Activated CD4-positive, alpha-beta memory T cell treated with anti-CD3 and anti-CD28 coated beads for 36 hours (primary cell): ENCODE results near the gene SIK3. TPM values are rescaled to one million over a fixed set of nuclear protein-coding genes. Genes with fewer than 3 reads are reported as not detected.

ENCODE experiments used
- CTCF ChIA-PET: fragments of 350-600 bp; sonication (Branson Sonifier 250); formaldehyde crosslinking; loops from one replicate; lab custom pipeline; 2021; ENCODE audit warnings: antibody characterized with exemption, inconsistent platforms; lab: Charles Lee
- POLR2A ChIA-PET: fragments of 350-600 bp; sonication (Branson Sonifier 250); formaldehyde crosslinking; loops from one replicate; lab custom pipeline; 2021; ENCODE audit warnings: antibody characterized with exemption; lab: Charles Lee
- DNase-seq: peaks from one replicate; pipeline ENCODE4 v3.0.0-alpha.2; 2020
- H3K27ac Mint-ChIP-seq: one replicate; pipeline ENCODE4 v1.8.0; 2021; ENCODE audit warnings: mixed read lengths
- H3K27me3 Mint-ChIP-seq: one replicate; pipeline ENCODE4 v1.8.0; 2021; ENCODE audit warnings: mixed read lengths
- H3K36me3 Mint-ChIP-seq: one replicate; pipeline ENCODE4 v1.8.0; 2021; ENCODE audit warnings: mixed read lengths
- H3K4me1 Mint-ChIP-seq: one replicate; pipeline ENCODE4 v1.8.0; 2021; ENCODE audit warnings: low read depth, mixed read lengths
- H3K4me3 Mint-ChIP-seq: one replicate; pipeline ENCODE4 v1.8.0; 2021; ENCODE audit warnings: mild to moderate bottlenecking, mixed read lengths
- H3K9me3 Mint-ChIP-seq: one replicate; pipeline ENCODE4 v1.8.0; 2021; ENCODE audit warnings: mixed read lengths
- intact Hi-C: fragments of 100-400 bp; cut with micrococcal nuclease; formaldehyde crosslinking; loops from one replicate; pipeline ENCODE4 v1.15.1; 2023
- total RNA-seq, 2 experiments: library from RNA; stranded (reverse); gene quantifications; one replicate each; pipeline ENCODE4 v1.2.3, GENCODE V29; 2021

SIK3 gene
- total RNA-seq, 2 experiments from 2014 or later: 26.1 to 26.2 TPM

DNA sequence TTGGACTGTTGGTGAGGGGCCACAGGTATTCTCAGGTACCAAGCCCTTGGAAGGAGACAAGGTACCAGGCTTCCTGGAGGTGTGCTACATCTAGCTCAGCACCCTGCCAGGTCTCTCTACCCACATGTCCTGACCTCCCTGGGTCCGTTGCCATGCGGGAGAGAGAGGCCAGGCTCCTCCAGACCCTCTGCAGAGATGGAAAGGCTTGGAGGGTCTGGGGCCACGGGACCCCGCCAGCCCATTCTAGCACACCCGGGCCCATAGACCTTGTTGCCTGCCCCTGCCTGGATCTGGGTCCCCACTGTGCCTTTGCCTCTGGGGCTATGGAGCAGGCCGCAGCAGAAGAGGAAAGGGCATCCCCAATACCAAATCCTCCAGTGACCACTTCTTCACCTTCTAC is 270.8 kb downstream of the SIK3 start:
- H3K4me1 Mint-ChIP-seq: no peaks in the 10 kb centered on the region
- intact Hi-C loops: no loop called here
- no peak overlapping the region for H3K27ac Mint-ChIP-seq
- no peaks in the 10 kb centered on the region for H3K36me3 Mint-ChIP-seq
- H3K9me3 Mint-ChIP-seq: no peaks in the 10 kb centered on the region
- CTCF ChIA-PET: no interaction called here
- H3K4me3 Mint-ChIP-seq: no peak overlapping the region
- no peak for DNase-seq
- POLR2A ChIA-PET: no interaction called here
- no peaks in the 10 kb centered on the region for H3K27me3 Mint-ChIP-seq

DNA sequence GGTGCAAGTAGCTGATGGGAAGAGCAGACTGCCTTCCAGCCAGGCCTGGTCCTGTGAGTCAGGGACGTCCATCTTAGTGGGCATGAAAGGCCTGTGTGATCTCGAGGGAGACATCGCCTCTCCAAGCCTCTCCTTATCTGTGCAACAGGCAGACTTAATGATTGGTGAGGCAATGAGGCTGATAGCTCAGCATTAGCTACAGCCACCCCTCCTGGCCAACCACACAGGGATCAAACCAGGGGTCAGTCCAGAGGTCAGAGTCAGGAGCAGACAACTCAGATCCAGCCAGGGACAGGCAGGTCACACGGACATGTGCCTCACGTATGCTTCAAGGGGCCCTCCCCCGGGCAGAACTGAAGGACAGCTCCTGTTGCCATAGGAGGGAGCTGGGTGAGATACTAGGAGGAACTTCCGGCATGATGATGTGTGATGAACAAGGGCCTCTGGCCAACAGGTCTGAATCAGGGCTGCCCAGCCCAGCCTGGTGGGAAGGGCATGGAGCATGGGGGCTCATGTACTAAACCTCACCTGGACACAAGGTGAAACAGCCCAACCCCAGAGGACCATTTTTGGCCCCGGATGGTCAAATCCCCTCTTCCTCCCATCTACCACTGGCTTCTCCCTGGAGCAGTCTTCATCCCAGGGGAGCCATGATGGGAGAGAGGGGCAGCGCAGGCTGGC is 271.3 kb downstream of the SIK3 start:
- Mint-ChIP-seq H3K9me3 (no peaks in the 10 kb centered on the region), H3K4me1 (no peaks in the 10 kb centered on the region), H3K27ac (no peak overlapping the region), H3K4me3 (no peak overlapping the region), H3K27me3 (no peaks in the 10 kb centered on the region), H3K36me3 (no peaks in the 10 kb centered on the region)
- DNase-seq: no peak
- POLR2A ChIA-PET: no interaction called here
- CTCF ChIA-PET: no interaction called here
- intact Hi-C loops: no loop called here

DNA sequence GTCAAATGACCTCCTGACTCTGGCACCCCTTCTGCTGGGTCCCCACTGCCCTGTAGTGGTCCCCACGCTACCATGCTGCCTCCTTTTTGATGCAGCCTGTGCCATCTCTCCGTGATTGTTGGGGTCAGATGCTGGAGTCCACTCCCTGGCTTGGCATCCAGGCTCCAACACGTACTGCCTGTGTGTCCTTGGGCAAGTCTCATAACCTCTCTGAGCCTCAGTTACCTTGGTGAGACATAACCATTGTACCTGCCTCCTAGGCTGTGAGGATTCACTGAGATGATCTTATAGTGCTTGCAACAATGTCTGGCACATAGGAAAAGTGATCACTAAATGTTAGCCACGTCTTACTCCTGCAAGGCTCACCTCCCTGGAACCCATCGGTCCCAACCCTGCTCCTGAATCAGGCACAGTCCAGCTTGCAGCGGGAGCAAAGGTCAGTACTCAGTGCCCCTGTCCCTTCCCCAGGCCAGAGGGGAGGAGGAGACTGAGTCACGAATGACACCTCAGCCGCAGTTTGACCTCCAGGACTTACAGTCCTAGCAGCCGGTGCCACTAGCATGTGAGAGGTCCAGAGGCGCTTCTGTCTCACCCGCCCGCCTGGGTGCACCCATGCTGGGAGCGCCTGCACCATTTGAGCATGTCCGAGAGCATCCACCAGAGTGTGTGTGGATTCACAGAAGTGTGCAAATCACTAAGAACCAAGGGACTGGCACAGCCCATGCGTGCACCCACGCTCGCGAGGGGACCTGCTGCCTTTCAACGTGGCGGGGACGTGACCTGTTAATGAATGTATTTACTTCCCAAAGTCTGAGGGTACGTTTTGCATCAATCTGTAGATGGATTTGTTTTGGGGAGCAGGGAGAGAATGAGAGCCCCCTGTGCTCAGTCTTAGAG is 272.1 kb downstream of the SIK3 start:
- no peak for DNase-seq
- no peaks in the 10 kb centered on the region for H3K4me1 Mint-ChIP-seq
- ChIA-PET CTCF (no interaction called here), POLR2A (no interaction called here)
- H3K36me3 Mint-ChIP-seq: no peaks in the 10 kb centered on the region
- intact Hi-C loops: no loop called here
- H3K27ac Mint-ChIP-seq: no peak overlapping the region
- H3K9me3 Mint-ChIP-seq: no peaks in the 10 kb centered on the region
- no peak overlapping the region for H3K4me3 Mint-ChIP-seq
- H3K27me3 Mint-ChIP-seq: no peaks in the 10 kb centered on the region

DNA sequence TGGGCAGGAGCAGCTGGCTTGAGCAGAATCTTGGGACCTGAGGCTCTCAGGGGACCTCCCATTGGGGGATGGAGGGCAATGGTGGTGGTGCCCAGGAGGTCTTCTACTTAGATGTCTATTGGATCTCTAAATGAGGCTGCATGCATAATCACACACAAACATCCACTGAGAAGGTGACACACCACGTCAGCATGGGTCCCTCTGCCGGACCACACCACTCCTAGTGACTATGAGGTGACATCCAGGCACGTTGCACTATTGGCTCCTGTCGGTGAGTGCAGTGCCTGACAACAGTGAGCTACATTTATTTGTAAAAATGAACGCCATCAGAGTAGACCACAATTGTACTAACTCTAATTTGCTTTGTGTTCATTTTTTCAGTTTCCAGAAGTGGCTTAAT is 272.8 kb downstream of the SIK3 start:
- Mint-ChIP-seq H3K9me3 (no peaks in the 10 kb centered on the region), H3K27me3 (no peaks in the 10 kb centered on the region), H3K27ac (no peak overlapping the region), H3K36me3 (no peaks in the 10 kb centered on the region), H3K4me3 (no peak overlapping the region), H3K4me1 (no peaks in the 10 kb centered on the region)
- intact Hi-C loops: no loop called here
- ChIA-PET CTCF (no interaction called here), POLR2A (no interaction called here)
- no peak for DNase-seq

DNA sequence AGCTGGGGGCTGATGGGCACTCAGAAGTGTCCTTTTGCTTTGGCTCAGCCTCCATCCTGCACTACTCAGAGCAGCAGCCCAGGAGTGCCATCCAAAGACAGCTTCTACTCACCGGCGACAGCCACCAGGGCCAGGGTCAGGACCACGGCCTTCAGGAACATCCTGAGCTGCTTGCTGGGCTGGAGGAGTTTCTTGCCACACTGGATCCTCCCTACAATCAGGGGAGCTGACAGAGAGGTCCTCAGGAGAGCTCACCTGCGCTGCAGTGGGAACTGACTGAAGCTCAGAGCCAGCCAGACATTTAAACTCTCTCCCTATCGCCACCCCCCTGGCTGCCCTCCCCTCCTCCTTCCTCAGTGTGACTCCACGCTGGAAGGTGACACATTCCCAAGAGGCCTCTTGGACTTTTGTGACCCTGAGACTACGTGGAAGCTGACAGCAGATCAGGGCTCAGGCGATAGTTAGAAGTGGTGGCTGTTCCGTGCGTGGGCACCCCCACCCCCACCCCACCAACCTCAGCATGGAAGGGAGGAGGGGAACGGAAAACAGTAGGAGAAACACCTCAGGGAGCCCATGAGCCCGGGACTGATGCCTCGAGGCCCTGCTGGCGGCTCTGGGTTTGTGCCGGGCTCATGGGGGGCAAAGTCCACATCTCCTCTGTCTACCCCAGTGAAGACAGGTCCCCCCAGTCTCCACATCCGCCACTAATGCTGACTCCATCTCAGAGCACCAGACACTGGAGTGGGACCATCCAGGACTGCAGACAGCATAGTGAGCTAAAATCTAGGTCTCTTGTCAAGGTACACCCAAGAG is 275.0 kb downstream of the SIK3 start, which contains the start of gene APOA4:
Gene APOA4, minus strand, starts transcription at position 274 of the 813 bp plus-strand sequence. Its CDS starts 113 bp downstream, at position 161.
- intact Hi-C loops: no loop called here
- ChIA-PET CTCF (interaction anchor here (1.1 to 3.3 kb wide), 4 partner anchors 13 to 282 kb away, joined by 3 to 14 read pairs (median 4); partner anchors contain the start of gene APOA5), POLR2A (no interaction called here)
- no peak for DNase-seq
- Mint-ChIP-seq H3K36me3 (no peaks in the 10 kb centered on the region), H3K9me3 (no peaks in the 10 kb centered on the region), H3K4me3 (no peak within 1 kb of the TSS), H3K4me1 (no peaks in the 10 kb centered on the region), H3K27ac (no peak within 1 kb of the TSS), H3K27me3 (no peaks in the 10 kb centered on the region)

DNA sequence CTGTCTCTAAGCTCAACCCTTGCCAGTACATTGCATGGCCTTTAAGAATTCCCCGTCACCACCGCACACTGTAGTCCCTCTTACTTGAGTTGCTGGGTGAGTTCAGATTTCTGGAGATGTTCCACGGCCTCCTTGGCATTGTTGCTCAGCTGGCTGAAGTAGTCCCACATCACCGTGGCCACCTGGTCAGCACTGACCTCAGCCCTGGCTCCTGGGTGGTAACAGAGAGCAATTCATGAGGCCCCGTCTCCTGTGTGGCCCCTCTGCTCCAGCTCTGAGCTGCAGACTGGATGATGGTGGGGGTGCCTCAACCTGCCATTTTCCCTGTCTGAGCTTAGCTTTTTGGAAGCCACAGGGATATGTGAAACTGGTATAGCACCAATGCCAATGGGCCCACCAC is 275.7 kb downstream of the SIK3 start:
- Mint-ChIP-seq H3K4me3 (no peak overlapping the region), H3K9me3 (no peaks in the 10 kb centered on the region), H3K4me1 (no peaks in the 10 kb centered on the region), H3K36me3 (no peaks in the 10 kb centered on the region), H3K27ac (no peak overlapping the region), H3K27me3 (no peaks in the 10 kb centered on the region)
- POLR2A ChIA-PET: no interaction called here
- intact Hi-C loops: no loop called here
- no peak for DNase-seq
- CTCF ChIA-PET: interaction anchor here (1.1 to 3.3 kb wide), 3 partner anchors 13 to 31 kb away, joined by 3 to 14 read pairs (median 3); partner anchors contain the start of gene APOA5

DNA sequence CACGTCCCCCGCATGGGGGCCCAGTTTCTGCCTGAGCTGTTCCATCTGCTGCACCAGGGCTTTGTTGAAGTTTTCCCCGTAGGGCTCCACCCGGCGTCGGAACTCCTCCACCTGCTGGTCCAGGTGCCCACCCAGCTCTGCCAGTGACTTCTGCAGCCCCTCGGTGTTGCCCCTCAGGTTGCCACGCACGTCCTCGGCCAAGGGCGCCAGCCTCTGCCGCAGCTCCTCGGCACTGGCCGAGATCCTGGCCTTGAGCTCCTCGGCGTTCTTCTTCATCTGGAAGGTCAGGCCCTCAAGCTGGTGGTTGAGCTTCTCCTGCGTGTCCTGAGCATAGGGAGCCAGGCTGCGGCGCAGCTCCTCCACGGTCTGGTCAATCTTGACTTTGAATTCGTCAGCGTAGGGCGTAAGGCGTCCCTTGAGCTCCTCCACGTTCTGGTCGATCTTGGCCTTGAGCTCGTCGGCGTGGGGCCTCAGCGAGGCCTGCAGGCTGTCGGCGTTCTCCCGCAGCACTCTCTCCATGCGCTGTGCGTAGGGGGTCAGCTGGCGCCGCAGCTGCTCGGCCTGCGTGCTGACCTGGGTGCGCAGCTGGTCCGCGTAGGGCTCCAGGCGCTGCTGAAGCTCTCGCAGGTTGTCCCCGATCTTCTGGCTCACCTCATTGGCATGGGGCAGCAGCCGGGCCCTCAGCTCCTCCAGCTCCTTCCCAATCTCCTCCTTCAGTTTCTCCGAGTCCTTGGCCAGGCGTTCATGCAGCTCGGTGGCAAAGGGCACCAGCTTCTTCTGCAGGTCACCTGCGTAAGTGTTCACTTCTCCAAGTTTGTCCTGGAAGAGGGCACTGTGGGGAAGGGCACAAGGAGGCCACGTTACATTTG is 276.9 kb downstream of the SIK3 start:
- H3K4me3 Mint-ChIP-seq: no peak overlapping the region
- H3K9me3 Mint-ChIP-seq: no peaks in the 10 kb centered on the region
- CTCF ChIA-PET: interaction anchor here (0.8 to 3.3 kb wide), 3 partner anchors 8 to 31 kb away, joined by 3 to 14 read pairs (median 6); partner anchors contain the start of gene APOA5
- intact Hi-C loops: no loop called here
- no peaks in the 10 kb centered on the region for H3K36me3 Mint-ChIP-seq
- H3K27ac Mint-ChIP-seq: no peak overlapping the region
- no peaks in the 10 kb centered on the region for H3K27me3 Mint-ChIP-seq
- POLR2A ChIA-PET: interaction anchor here (1.0 kb wide), 1 partner anchor 35 kb away, joined by 3 read pairs; no protein-coding TSS in a partner anchor
- H3K4me1 Mint-ChIP-seq: no peaks in the 10 kb centered on the region
- no peak for DNase-seq

DNA sequence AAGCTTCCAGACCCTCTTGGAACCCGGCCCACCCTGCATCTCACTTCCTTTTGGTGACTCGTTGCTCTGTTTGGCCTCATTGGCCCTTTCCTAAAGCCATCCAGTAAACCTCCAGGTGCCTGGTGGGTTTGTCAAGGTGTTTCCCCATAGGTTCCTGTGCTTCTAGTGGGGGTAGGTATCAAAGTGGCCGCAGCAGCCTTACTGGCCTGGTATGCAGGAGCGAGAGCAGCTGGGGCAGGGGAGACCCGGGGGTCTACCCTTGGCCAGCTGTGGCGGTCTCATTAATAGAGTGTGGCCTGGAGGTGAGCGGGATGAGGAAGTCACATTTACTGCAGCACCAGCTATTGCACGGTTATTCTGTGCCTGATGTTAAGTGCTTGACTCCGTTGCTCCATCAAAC is 279.2 kb downstream of the SIK3 start:
- intact Hi-C loops: no loop called here
- ChIA-PET CTCF (no interaction called here), POLR2A (no interaction called here)
- Mint-ChIP-seq H3K4me1 (no peaks in the 10 kb centered on the region), H3K27ac (no peak overlapping the region), H3K4me3 (no peak overlapping the region), H3K9me3 (no peaks in the 10 kb centered on the region), H3K36me3 (no peaks in the 10 kb centered on the region), H3K27me3 (no peaks in the 10 kb centered on the region)
- no peak for DNase-seq

DNA sequence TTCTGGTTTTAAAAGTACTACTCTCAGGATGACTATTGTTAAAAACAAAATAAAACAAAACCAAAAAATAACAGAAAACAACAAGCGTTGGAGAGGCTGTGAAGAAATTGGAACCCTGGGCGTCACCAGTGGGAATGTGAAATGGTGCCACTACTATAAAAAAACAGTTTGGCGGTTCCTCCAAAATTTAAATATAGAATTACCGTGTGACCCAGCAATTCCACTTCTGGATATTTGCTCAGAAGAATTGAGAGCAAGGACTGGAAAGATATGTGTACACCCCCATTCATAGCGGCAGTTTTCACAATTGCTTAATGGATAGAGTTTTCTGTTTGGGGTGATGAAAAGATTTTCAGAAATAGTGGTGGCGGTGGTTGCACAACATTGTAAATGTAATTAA is 283.7 kb downstream of the SIK3 start:
- no peak overlapping the region for H3K4me3 Mint-ChIP-seq
- H3K4me1 Mint-ChIP-seq: no peaks in the 10 kb centered on the region
- intact Hi-C loops: no loop called here
- no peaks in the 10 kb centered on the region for H3K9me3 Mint-ChIP-seq
- no peaks in the 10 kb centered on the region for H3K36me3 Mint-ChIP-seq
- no peaks in the 10 kb centered on the region for H3K27me3 Mint-ChIP-seq
- DNase-seq: no peak
- ChIA-PET CTCF (interaction anchor here (2.2 kb wide), 1 partner anchor 23 kb away, joined by 20 read pairs; the partner anchor contains the start of gene APOA5), POLR2A (no interaction called here)
- H3K27ac Mint-ChIP-seq: no peak overlapping the region

DNA sequence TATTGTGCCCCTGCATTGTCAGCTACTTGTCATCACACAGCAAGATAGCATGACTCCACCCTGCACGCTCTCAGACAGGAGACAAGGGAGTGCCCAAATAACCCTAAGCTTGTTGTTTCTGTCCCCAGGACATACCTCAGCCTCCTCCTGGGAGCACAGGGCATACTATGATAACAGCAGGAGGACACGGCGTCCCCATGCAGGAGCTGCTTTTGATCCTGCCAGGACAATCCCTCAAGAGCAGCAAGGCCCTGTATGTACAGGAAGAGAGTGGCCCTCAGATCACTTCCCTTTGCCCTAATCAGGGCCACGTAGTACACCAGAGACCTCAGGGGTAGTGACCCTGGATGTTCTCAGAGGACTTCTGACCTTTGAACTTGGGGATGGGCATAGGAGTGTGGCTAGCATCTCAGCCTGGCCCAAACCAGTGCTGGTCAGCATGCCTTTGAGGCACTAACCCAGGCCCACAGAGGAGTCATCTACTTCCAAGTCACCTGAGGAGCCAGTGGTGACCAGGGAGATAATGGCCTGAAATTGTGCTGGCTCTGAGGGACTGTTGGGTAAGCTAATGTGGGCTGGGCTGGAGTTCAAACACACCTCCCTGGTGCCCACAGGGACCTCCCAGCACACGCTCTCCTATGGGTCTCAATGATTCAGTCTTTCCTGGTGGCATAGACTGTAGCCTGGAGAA is 284.3 kb downstream of the SIK3 start:
- ChIA-PET CTCF (interaction anchor here (1.5 to 2.2 kb wide), 2 partner anchors 7 to 22 kb away, joined by 3 to 20 read pairs; partner anchors contain the start of gene APOA5), POLR2A (no interaction called here)
- H3K27me3 Mint-ChIP-seq: no peaks in the 10 kb centered on the region
- no peak overlapping the region for H3K27ac Mint-ChIP-seq
- no peaks in the 10 kb centered on the region for H3K9me3 Mint-ChIP-seq
- intact Hi-C loops: no loop called here
- H3K4me1 Mint-ChIP-seq: no peaks in the 10 kb centered on the region
- H3K36me3 Mint-ChIP-seq: no peaks in the 10 kb centered on the region
- no peak for DNase-seq
- no peak overlapping the region for H3K4me3 Mint-ChIP-seq
